Skeletal muscle tissue (tissue), 4 donors: Measurements from ENCODE around the gene ZDHHC11. TPM values are rescaled to one million over a fixed set of nuclear protein-coding genes. Genes with fewer than 3 reads are reported as not detected.
"Not testable (repeated sequence)": the region's sequence is repeated elsewhere in the genome, so short reads cannot be mapped to it uniquely, and the experiment has no call there.

Experiments used
- H3K27ac ChIP-seq: one replicate; pipeline ENCODE4 v1.7.0; 2013; ENCODE audit warnings: mild to moderate bottlenecking, low read depth, low read length, inconsistent platforms
- H3K27me3 ChIP-seq, 3 donors: one replicate each; pipeline ENCODE4 v1.7.0; 2013; ENCODE audit warnings: low read length in 3 of 3; ENCODE audit not compliant: control insufficient read depth in 3 of 3, insufficient read depth in 3 of 3
- H3K36me3 ChIP-seq, 3 donors: one replicate each; pipeline ENCODE4 v1.7.0; 2013; ENCODE audit warnings: low read length in 3 of 3; ENCODE audit not compliant: control insufficient read depth in 3 of 3, insufficient read depth in 3 of 3
- H3K4me1 ChIP-seq, 3 donors: one replicate each; pipeline ENCODE4 v1.7.0; 2013; ENCODE audit warnings: low read length in 3 of 3, mild to moderate bottlenecking in 3 of 3; ENCODE audit not compliant: control insufficient read depth in 3 of 3, insufficient read depth in 3 of 3
- H3K4me3 ChIP-seq, 3 donors: one replicate each; pipeline ENCODE4 v1.7.0; 2013; ENCODE audit warnings: low read length in 3 of 3
- H3K9ac ChIP-seq, 3 donors: one replicate each; pipeline ENCODE4 v1.7.0; 2013; ENCODE audit warnings: low read length in 3 of 3, mild to moderate bottlenecking in 3 of 3, moderate library complexity in 2 of 3, low read depth in 1 of 3
- H3K9me3 ChIP-seq, 3 donors: one replicate each; pipeline ENCODE4 v1.7.0; 2013; ENCODE audit warnings: low read length in 3 of 3; ENCODE audit not compliant: control insufficient read depth in 3 of 3
- total RNA-seq: library from RNA; depleted of rRNA; stranded (reverse); fragments of >200 nt; gene quantifications from one replicate; pipeline ENCODE4 v1.2.3, GENCODE V29; 2014
- donor health status: Osteomylitis.

The ZDHHC11 gene
- total RNA-seq, 1 donor from 2014 or later = 1.0 TPM

DNA sequence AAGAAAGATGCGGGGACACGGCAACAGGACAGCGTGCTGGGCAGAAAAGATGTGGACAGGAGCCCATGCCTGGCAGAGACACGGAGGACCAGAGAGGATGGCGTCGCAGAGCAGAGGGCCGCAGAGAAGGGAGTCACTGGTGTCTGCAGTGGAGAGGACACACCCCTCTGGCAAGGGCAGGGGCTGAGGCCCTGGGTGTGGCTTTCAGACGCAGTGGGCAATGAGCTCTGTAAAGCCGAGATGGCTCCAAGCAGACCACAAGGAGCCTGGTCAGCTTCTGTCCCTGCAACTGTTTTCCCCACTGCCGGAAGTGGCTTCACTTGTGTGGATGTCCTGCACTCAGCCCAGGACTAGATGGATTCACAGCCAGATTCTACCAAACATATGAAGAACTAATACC, 62.1 kb downstream of the ZDHHC11 start:
- not testable (repeated sequence) for H3K36me3 ChIP-seq

DNA sequence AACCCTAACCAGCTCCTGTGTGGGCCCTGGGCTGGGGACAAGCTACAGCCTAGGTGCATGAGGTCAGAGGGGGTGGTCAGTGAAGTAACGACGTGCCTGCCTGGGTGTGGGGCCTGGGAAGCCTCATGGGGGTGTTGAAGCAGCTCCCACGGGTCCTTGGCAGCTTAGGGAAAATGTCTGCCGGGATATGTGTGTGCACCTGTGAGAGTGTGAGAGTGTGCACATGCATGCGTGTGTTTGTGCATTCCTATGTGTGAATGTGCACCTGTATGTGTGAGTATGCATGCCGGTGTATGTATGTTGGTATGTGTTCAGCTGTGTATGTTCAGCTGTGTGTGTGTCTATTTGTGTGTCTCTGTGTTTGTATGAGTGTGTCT, 62.9 kb downstream of the ZDHHC11 start:
- not testable (repeated sequence) for H3K9me3 ChIP-seq, H3K27me3 ChIP-seq, H3K36me3 ChIP-seq, H3K27ac ChIP-seq, H3K4me3 ChIP-seq, H3K4me1 ChIP-seq, H3K9ac ChIP-seq

More for the DNA sequence above, 62.1 kb downstream of the ZDHHC11 start:
- not testable (repeated sequence) for H3K9me3 ChIP-seq, H3K4me3 ChIP-seq, H3K4me1 ChIP-seq, H3K27me3 ChIP-seq, H3K9ac ChIP-seq, H3K27ac ChIP-seq

DNA sequence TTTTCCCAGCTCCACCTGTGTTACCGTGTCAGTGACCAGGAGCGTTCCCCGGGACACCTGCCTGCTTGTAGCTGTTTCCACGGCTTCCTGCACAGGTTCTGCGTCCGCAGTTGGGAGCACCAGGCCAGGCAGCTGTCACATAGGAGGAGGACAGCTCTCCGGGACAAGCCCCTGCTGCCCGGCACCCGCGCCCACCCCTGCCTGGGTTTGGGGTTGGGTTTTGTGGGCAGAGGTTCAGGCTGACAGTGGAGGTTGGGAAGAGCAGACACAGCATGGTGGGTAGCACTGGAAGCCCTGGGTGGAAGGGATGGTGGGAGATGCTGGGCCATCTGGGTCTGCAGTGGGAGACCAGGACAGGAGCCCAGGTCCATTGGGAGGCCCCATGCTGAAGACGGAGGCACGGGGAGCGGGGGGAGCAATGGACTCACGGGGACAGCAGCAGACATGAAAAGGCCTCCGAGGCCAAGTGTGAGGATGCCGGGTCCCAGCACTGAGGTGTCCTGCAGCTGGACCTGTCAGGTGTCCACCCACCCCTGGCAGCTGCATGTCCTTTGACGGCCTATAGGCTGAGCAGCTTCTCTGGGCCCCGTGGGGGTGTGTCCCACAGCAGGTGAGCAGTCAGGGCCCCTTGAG, 63.4 kb downstream of the ZDHHC11 start:
- H3K9me3 ChIP-seq, H3K27ac ChIP-seq, H3K4me3 ChIP-seq, H3K4me1 ChIP-seq, H3K36me3 ChIP-seq, H3K9ac ChIP-seq, H3K27me3 ChIP-seq: not testable (repeated sequence)

DNA sequence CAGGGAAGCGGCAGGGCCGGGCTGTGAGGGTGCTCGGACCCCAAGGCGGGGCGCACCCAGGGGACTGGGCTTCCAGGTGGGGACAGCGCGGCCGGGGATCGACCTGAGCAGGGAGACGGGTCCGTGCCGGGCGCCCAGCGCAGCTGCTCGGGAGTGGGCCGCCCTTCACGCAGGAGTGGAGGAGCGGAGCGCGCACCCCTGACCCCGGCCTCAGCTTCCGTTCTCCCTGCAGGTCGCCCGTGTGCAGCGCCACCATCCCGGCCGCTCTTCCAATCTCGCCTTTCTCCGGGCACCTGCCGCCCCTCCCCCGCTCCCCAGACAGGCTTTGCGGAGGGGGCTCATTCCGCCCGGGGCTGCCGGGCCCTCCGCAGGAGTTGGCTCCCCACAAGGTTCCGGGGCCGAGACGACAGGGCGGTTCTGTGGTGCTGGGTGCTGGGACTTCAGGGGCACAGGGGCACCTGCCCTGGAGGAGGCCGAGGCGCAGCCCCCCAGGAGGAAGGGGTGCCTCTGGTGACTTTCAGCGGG, 65.5 kb downstream of the ZDHHC11 start:
- H3K36me3 ChIP-seq, H3K27me3 ChIP-seq, H3K4me1 ChIP-seq, H3K27ac ChIP-seq, H3K9me3 ChIP-seq: not testable (repeated sequence)
- H3K9ac ChIP-seq = peak overlapping the region in 2 of 3 donors; percentile 50 to 69
- H3K4me3 ChIP-seq = peak overlapping the region; percentile 30 to 79 (median 76)

GRCh38 chr5:784428-785177, 66.2 kb downstream of the ZDHHC11 start, which contains the start of gene ZDHHC11B:
Gene ZDHHC11B, minus strand, starts transcription at chr5:784729. Its CDS starts 17,810 bp downstream, at chr5:766919.
- H3K9me3 ChIP-seq, H3K36me3 ChIP-seq, H3K4me1 ChIP-seq, H3K27me3 ChIP-seq: not testable (repeated sequence)
- peak within 1 kb of the TSS; percentile 74 to 80 (median 79) for H3K4me3 ChIP-seq
- H3K9ac ChIP-seq = peak within 1 kb of the TSS; percentile 77 to 82 (median 77)
- H3K27ac ChIP-seq = peak within 1 kb of the TSS; percentile 60

GRCh38 chr5:783881-784427, 66.8 kb downstream of the ZDHHC11 start:
- Histone ChIP-seq H3K9ac (peak overlapping the region; percentile 77 to 82 (median 77)), H3K4me3 (peak overlapping the region; percentile 74 to 80 (median 79)), H3K27ac (peak overlapping the region; percentile 60)
- H3K36me3 ChIP-seq, H3K27me3 ChIP-seq, H3K9me3 ChIP-seq, H3K4me1 ChIP-seq: not testable (repeated sequence)

DNA sequence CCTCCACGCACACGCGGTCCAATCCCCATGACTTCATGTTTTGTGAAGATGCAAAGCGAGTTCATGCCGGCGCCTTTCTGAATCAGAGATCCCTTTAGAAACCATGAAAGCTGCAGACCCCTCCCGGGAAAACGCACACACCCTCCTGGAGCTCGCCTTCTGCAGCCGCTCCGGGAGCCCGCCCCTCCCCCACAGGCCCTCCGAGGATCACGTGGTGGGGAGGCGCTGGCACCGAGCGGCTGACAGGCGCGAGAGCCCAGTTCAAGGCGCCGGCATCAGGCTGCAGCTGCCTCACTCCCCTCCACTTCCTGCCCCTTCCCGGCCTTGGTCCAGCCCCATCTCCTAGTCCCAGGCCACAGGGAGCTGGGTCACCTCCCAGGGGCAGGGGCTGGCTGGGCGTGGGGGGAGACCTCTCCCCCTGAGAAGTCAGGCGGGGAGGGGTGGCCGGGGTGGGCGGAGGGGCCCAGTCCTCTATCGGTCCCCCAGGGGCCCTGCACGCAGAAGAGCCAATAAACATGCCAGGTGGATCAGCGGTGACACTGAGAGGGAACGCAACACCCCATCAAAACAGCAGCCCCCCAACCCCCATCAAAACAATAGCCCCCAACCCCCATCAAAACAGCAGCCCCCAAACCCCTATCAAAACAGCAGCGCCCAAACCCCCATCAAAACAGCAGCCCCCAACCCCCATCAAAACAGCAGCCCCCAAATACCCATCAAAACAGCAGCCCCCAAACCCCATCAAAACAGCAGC, 67.6 kb downstream of the ZDHHC11 start:
- not testable (repeated sequence) for H3K4me1 ChIP-seq, H3K9me3 ChIP-seq, H3K27me3 ChIP-seq, H3K36me3 ChIP-seq
- H3K27ac ChIP-seq = peak overlapping the region; percentile 30
- peak overlapping the region in 2 of 3 donors; percentile 16 to 77 for H3K9ac ChIP-seq
- H3K4me3 ChIP-seq = peak overlapping the region in 2 of 3 donors; percentile 13 to 79

- H3K4me1 ChIP-seq, H3K27me3 ChIP-seq, H3K4me3 ChIP-seq, H3K9me3 ChIP-seq, H3K27ac ChIP-seq, H3K9ac ChIP-seq, H3K36me3 ChIP-seq: not testable (repeated sequence)
Measured at GRCh38 chr5:782356-782755, 68.4 kb downstream of the ZDHHC11 start.

- not testable (repeated sequence) for H3K27me3 ChIP-seq, H3K9me3 ChIP-seq, H3K36me3 ChIP-seq, H3K4me1 ChIP-seq, H3K9ac ChIP-seq, H3K27ac ChIP-seq, H3K4me3 ChIP-seq
Measured at GRCh38 chr5:780571-780970, 70.2 kb downstream of the ZDHHC11 start.

DNA sequence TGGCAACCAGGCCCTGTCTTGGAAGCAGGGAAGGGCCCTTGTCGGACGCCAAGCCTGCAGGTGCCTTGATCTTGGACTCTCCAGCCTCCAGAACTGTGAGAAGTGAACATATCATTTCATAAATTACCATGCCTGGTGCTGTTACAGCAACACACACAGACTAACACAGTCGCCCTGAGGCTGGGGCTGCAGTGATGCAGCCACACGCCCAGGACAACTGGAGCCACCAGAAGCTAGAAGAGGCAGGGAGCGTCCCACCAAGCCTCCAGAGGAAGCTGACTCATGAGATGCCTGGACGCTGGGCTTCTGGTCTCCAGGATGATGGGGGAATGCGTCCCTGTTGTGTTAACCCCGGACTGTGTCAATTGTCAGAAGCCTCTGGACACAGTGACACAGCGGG, 71.8 kb downstream of the ZDHHC11 start:
- not testable (repeated sequence) for H3K36me3 ChIP-seq, H3K4me3 ChIP-seq, H3K27ac ChIP-seq, H3K9me3 ChIP-seq, H3K27me3 ChIP-seq, H3K9ac ChIP-seq
- peaks cover 1 to 11% (median 2%) of the 10 kb centered on the region in 3 donors for H3K4me1 ChIP-seq
